Esophagus squamous epithelium (tissue), 4 donors: ENCODE data around the gene SLC28A1.

Experiments
- CTCF ChIP-seq, 6 experiments: fragments of 450-650 bp in 4 of 6; fragments of 200-600 bp in 2 of 6; sonication (generic) in 2 of 6; IDR thresholded peaks; one replicate each; pipeline ENCODE4 v1.5.1; 2016 to 2019; ENCODE audit warnings: antibody characterized with exemption in 6 of 6, mild to moderate bottlenecking in 4 of 6, moderate library complexity in 4 of 6
- POLR2A ChIP-seq, 4 donors: fragments of 450-650 bp; IDR thresholded peaks; one replicate each; pipeline ENCODE4 v1.6.1; 2017; ENCODE audit warnings: antibody characterized with exemption in 4 of 4, mild to moderate bottlenecking in 4 of 4, moderate library complexity in 3 of 4

GRCh38 chr15:84855136-84855535 is 29.3 kb upstream of the SLC28A1 start:
- TF ChIP-seq POLR2A (IDR thresholded peaks at IDR 0.05): no peak
- no peak for TF ChIP-seq CTCF (IDR thresholded peaks at IDR 0.05)
